Pancreas (tissue), 10 donors: ENCODE data around the gene TSG101. TPM values are rescaled to one million over a fixed set of nuclear protein-coding genes. Genes with fewer than 3 reads are reported as not detected.
A peak's percentile ranks its signal among the peaks of the same experiment; 100 is the strongest.

Experiments used
- ATAC-seq, 4 donors: fragments of 200-7000 bp; cut with Tn5 transposase; one replicate each; pipeline versions ENCODE4 v1.8.0 to v1.9.1; 2020; ENCODE audit warnings: mild to moderate bottlenecking in 4 of 4, moderate library complexity in 4 of 4
- DNase-seq, 6 donors: peaks; one replicate each; pipeline ENCODE4 v3.0.0-alpha.2; 2020
- FAIRE-seq: peaks from 2 replicates; lab custom pipeline; 2012; peaks lifted over from hg19 to GRCh38; lab: Jason Lieb, UNC
- H3K27ac ChIP-seq, 4 donors: fragments of 200-600 bp; sonication (generic); 1 replicate in 3 of 4; 2 replicates in 1 of 4; pipeline versions ENCODE4 v1.5.0 to v1.8.0; 2020
- H3K27me3 ChIP-seq, 4 donors: fragments of 200-600 bp; one replicate each; pipeline ENCODE4 v1.8.0; 2021
- H3K36me3 ChIP-seq, 3 donors: fragments of 200-600 bp; sonication (generic) in 1 of 3; one replicate each; pipeline versions ENCODE4 v1.5.0 to v1.8.0; 2020 to 2021
- H3K4me1 ChIP-seq, 3 donors: fragments of 200-600 bp; one replicate each; pipeline ENCODE4 v1.8.0; 2021
- H3K4me3 ChIP-seq, 4 donors: fragments of 200-600 bp; sonication (generic) in 2 of 4; one replicate each; pipeline versions ENCODE4 v1.5.0 to v1.8.0; 2020 to 2021
- H3K9me3 ChIP-seq, 4 donors: fragments of 200-600 bp; one replicate each; pipeline ENCODE4 v1.8.0; 2021
- CTCF ChIP-seq, 4 donors: fragments of 200-600 bp; sonication (generic) in 3 of 4; IDR thresholded peaks; one replicate each; pipeline versions ENCODE4 v1.5.0 to v1.8.0; 2021; ENCODE audit warnings: antibody characterized with exemption in 4 of 4
- WGBS, 2 donors: extraction: QIAGEN DNeasy Blood & Tissue Kit; methylation state at CpG; one replicate each; pipeline ENCODE4 v1.1.7; 2013; 5-methylcytosine and 5-hydroxymethylcytosine counted together
- intact Hi-C, 3 donors: fragments of 100-400 bp; cut with DNase I; formaldehyde crosslinking; loops; one replicate each; pipeline versions ENCODE4 v1.11.1 to v1.14.2; 2022
- polyA plus RNA-seq, 2 donors: library from polyadenylated mRNA; stranded (reverse); fragments of 200-250 nt; gene quantifications; one replicate each; pipeline ENCODE4 v1.2.3, GENCODE V29; 2013
- total RNA-seq, 6 donors: library from RNA; stranded (reverse); fragmentation: NEBNext Ultra II Directional in 4 of 6; extraction: Animal tissue kit (Norgen Biotek cat#: 25700) in 4 of 6; gene quantifications; one replicate each; pipeline versions ENCODE4 v1.2.1 to v1.2.4, GENCODE V29; 2021 to 2023
- donor health status: healthy with polysubstance abuse.
- donor health status: DM: no; HTN: no; CAD: no; lungs with moderate emphysema.
- donor health status: DM: no; HTN: no; CAD: no.
- donor health status: control.
- donor health status: control.
- donor health status: Bipolar disorder and iron deficiency.
- donor health status: DM: yes; HTN: yes; CAD: no.
- donor health status: DM: no; HTN: no; CAD: no.
- donor health status: DM: no; HTN: no; CAD: no.
- donor health status: DM: yes; HTN: yes; CAD: no.

Gene TSG101
- total and polyA plus RNA-seq, 8 donors = 15.7 to 33.7 (median 22.2) TPM

- Histone ChIP-seq H3K36me3 (peaks cover 0 to 4% (median 0%) of the 10 kb centered on the region in 3 donors), H3K27me3 (no peaks in the 10 kb centered on the region), H3K4me1 (peaks cover 5 to 11% (median 7%) of the 10 kb centered on the region in 3 donors), H3K9me3 (no peaks in the 10 kb centered on the region), H3K27ac (peak overlapping the region in 1 of 4 donors; percentile 6), H3K4me3 (no peak overlapping the region)
- DNase-seq (no peak), FAIRE-seq (no peak), ATAC-seq (peak in 1 of 4 donors; percentile 29)
- intact Hi-C loops = no loop called here
- no peak for TF ChIP-seq CTCF (IDR thresholded peaks at IDR 0.05)
- WGBS, 2 donors = 89 to 92% methylated on average over 15 of the region's 15 CpGs
These were observed 35.8 kb downstream of the TSG101 start for GRCh38 chr11:18490736-18491485.

DNA sequence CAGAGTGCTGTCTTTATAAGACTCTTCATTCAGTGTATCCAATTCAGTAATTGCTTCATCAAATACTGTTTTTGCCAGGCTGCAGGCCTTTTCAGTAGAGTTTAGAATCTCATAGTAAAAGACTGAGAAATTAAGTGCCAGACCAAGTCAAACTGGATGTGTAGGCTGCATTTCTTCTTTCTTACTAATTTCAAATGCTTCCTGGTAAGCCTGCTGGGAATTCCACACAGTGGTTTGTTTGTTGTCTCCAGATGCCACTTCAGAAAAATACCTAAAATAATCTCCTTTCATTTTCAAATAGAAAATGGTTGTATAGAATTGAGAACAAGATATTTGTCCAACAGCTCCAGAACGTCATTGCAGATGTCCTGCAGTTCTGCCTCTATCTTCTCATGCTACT, 36.4 kb downstream of the TSG101 start:
- 81 to 85% methylated on average over 1 of the region's 1 CpG for WGBS, 2 donors
- Histone ChIP-seq H3K4me1 (peaks cover 5 to 11% (median 7%) of the 10 kb centered on the region in 3 donors), H3K9me3 (no peaks in the 10 kb centered on the region), H3K27ac (peak overlapping the region in 1 of 4 donors; percentile 6), H3K4me3 (no peak overlapping the region), H3K36me3 (peaks cover 0 to 4% (median 0%) of the 10 kb centered on the region in 3 donors), H3K27me3 (no peaks in the 10 kb centered on the region)
- intact Hi-C loops = no loop called here
- ATAC-seq = peak in 1 of 4 donors; percentile 39
- TF ChIP-seq CTCF (IDR thresholded peaks at IDR 0.05) = no peak
- no peak for DNase-seq
- no peak for FAIRE-seq

DNA sequence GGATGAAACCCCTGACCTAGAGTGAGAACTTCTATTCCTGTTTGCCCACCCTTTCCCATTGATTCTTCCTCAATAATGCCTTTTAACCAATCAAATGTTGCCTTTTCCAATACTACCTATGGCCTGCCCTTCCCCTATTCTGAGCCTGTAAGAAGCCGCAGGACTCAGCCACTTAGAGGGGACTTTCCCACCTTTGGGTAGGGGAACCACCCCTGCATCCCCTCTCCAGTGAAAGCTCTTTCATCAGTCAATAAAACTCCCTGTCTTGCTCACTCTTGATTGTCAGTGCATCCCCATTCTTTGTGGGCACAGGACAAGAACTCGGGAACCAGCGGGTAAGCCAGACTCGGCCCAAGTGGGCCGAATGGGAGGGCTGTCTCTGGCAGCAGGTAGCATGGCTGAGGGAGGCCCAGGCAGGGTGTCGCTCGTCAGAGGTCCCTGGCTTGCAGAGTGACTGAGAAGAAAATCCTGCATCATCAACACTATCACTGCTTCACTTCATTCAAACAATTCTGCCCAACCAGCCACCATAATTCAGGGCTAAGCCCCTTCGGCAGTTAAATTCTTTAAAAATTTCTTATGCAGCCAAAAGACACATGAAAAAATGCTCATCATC, 40.7 kb downstream of the TSG101 start:
- WGBS, 2 donors = 97% methylated on average over 8 of the region's 8 CpGs

GRCh38 chr11:18479063-18479462, 47.7 kb downstream of the TSG101 start:
- FAIRE-seq = no peak

More for the DNA sequence above, 40.7 kb downstream of the TSG101 start:
- no peak for DNase-seq
- Histone ChIP-seq H3K4me3 (no peak overlapping the region), H3K27me3 (no peaks in the 10 kb centered on the region), H3K27ac (no peak overlapping the region), H3K9me3 (no peaks in the 10 kb centered on the region), H3K36me3 (peaks cover 4 to 32% (median 9%) of the 10 kb centered on the region in 3 donors), H3K4me1 (no peaks in the 10 kb centered on the region)
- intact Hi-C loops = no loop called here
- no peak for ATAC-seq
- no peak for TF ChIP-seq CTCF (IDR thresholded peaks at IDR 0.05)
- no peak for FAIRE-seq

More at GRCh38 chr11:18479063-18479462, 47.7 kb downstream of the TSG101 start:
- no peak for TF ChIP-seq CTCF (IDR thresholded peaks at IDR 0.05)
- H3K36me3 ChIP-seq = peaks cover 7 to 65% (median 10%) of the 10 kb centered on the region in 3 donors
- no peak overlapping the region for H3K4me3 ChIP-seq
- no peaks in the 10 kb centered on the region for H3K27me3 ChIP-seq
- WGBS, 2 donors = 98% methylated on average over 4 of the region's 4 CpGs
- H3K4me1 ChIP-seq = no peaks in the 10 kb centered on the region
- DNase-seq = no peak
- H3K27ac ChIP-seq = no peak overlapping the region
- no peak for ATAC-seq
- intact Hi-C loops = no loop called here
- no peaks in the 10 kb centered on the region for H3K9me3 ChIP-seq
